GM12891 (cell line): ENCODE data around the gene MYH6.

Source experiments
- PAX5 ChIP-seq: IDR thresholded peaks from 2 replicates; pipeline ENCODE4 v1.6.1; 2011; ENCODE audit warnings: low read length, moderate library complexity, mild to moderate bottlenecking; ENCODE audit not compliant: insufficient read depth, severe bottlenecking
- POLR2A ChIP-seq: IDR thresholded peaks from 2 replicates; pipeline ENCODE4 v1.6.1; 2011; ENCODE audit warnings: low read depth, low read length, control low read depth
- POLR2AphosphoS5 ChIP-seq: IDR thresholded peaks from 2 replicates; pipeline ENCODE4 v1.6.1; 2011; ENCODE audit warnings: low read depth, low read length, control low read depth
- TAF1 ChIP-seq: IDR thresholded peaks from 2 replicates; pipeline ENCODE4 v1.6.1; 2011; ENCODE audit warnings: low read depth, low read length, control low read depth

- TF ChIP-seq POLR2A, result no peak
- no peak for TF ChIP-seq POLR2AphosphoS5
- no peak for TF ChIP-seq TAF1
- TF ChIP-seq PAX5, result no peak
Observed at GRCh38 chr14:23431486-23431885, 23.4 kb upstream of the MYH6 start.
